ENCODE data around the gene SLC10A7. TPM values are rescaled to one million over a fixed set of nuclear protein-coding genes. Genes with fewer than 3 reads are reported as not detected.
A peak's percentile ranks its signal among the peaks of the same experiment; 100 is the strongest.

The SLC10A7 gene
- total RNA-seq, 1 donor, result 20.3 TPM

GRCh38 chr4:146382194-146382593, 139.5 kb downstream of the SLC10A7 start:
- H3K4me3 ChIP-seq (ENCODE audit: low read depth, low read length), result no peak overlapping the region
- TF ChIP-seq, protein P1, sequence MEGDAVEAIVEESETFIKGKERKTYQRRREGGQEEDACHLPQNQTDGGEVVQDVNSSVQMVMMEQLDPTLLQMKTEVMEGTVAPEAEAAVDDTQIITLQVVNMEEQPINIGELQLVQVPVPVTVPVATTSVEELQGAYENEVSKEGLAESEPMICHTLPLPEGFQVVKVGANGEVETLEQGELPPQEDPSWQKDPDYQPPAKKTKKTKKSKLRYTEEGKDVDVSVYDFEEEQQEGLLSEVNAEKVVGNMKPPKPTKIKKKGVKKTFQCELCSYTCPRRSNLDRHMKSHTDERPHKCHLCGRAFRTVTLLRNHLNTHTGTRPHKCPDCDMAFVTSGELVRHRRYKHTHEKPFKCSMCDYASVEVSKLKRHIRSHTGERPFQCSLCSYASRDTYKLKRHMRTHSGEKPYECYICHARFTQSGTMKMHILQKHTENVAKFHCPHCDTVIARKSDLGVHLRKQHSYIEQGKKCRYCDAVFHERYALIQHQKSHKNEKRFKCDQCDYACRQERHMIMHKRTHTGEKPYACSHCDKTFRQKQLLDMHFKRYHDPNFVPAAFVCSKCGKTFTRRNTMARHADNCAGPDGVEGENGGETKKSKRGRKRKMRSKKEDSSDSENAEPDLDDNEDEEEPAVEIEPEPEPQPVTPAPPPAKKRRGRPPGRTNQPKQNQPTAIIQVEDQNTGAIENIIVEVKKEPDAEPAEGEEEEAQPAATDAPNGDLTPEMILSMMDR (IDR thresholded peaks at IDR 0.05; ENCODE audit: insufficient read depth, low read depth, low read length), result no peak
- DNase-seq (ENCODE audit: low read depth), result no peak

DNA sequence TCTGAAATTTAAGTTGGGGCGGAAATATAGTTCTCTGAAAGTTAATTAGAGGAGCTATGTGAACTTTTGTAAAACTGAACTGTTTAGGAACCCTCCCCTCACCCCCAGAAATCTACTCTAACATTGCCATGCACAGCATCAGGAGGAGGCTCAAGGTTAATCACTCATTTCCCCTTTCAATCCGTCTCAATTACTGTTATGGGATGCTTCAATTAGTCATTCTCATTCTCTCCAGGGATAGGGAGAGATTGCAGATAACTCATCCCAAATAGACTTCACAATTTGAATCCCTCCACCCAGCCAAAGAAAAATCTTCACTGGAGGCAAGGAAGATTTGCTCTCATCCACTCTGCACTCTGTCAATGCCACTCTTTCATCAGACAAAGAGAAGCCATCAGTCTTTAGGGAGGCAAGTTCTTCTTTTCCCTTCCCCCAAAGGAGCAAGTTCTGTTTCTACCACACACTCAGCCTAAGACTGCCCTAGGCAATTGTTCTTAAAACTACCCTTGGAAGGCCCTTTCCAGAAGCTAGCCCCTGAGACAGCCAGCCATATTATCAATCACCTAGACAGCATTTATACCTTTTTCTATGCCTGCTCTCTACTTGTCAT, 140.4 kb downstream of the SLC10A7 start:
- no peak overlapping the region for H3K4me3 ChIP-seq (ENCODE audit: low read depth, low read length)
- TF ChIP-seq, protein P1 (IDR thresholded peaks at IDR 0.05; ENCODE audit: insufficient read depth, low read depth, low read length), result no peak
- DNase-seq (ENCODE audit: low read depth), result no peak

DNA sequence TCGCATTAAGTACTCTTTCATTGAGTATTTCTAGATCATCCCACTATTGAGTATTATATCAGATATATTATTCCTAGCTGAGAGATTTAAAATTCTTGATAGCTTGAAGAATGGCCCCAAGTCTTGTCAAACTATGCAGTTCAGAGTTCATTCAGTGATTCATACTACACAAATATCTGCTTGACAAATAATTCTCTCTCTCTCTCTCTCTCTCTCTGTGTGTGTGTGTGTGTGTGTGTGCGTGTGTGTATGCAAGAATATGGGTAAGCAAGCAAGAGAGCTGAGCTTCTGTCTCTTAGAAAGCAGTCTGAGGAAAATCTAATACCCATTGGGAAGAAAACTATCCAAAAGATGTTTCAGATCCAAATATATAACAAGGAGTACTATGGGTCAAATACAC, 142.0 kb downstream of the SLC10A7 start:
- TF ChIP-seq, protein P1 (IDR thresholded peaks at IDR 0.05; ENCODE audit: insufficient read depth, low read depth, low read length), result no peak
- DNase-seq (ENCODE audit: low read depth), result no peak
- no peak overlapping the region for H3K4me3 ChIP-seq (ENCODE audit: low read depth, low read length)

DNA sequence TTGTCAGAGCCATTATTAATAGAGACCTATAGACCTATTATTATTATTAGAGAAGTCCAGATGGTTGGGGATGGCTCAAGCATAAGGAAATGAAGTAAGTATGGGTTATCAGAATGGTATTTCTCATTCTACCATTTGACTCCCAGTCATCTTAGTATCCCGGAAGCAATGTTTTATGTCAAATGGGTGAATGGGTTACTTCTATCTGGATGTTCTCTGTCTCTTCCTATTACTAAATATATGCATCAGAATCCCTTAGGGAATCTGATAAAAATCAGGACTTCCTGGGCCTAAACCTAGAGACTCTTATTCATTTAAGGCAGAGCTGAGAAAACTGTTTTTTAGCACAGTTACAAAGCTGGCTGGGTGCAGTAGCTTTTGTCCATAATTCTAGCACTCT, 149.9 kb downstream of the SLC10A7 start:
- no peak overlapping the region for H3K4me3 ChIP-seq (ENCODE audit: low read depth, low read length)
- TF ChIP-seq, protein P1 (IDR thresholded peaks at IDR 0.05; ENCODE audit: insufficient read depth, low read depth, low read length), result no peak
- peak; percentile 27 for DNase-seq (ENCODE audit: low read depth)

GRCh38 chr4:146370841-146371240, 150.9 kb downstream of the SLC10A7 start:
- peak; percentile 63 for DNase-seq (ENCODE audit: low read depth)
- TF ChIP-seq, protein P1 (IDR thresholded peaks at IDR 0.05; ENCODE audit: insufficient read depth, low read depth, low read length), result no peak
- H3K4me3 ChIP-seq (ENCODE audit: low read depth, low read length), result no peak overlapping the region

DNA sequence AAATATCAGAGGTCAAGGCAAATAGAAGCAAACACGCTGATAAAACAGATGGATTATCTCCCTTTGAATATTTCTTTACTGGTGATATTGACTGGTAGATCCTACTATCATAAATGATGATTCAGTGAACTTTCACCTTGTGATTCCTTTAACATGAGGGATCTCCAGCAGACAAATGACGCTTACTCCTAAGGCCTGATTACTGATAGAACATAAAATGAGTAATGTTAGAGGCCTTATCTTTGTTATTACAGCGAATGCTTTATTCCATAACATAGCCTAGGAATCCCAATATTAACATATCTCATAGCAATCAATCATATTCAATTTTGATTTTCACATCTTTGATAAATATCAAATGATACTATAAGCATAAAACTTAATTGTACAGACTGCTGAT, 152.3 kb downstream of the SLC10A7 start:
- TF ChIP-seq, protein P1 (IDR thresholded peaks at IDR 0.05; ENCODE audit: insufficient read depth, low read depth, low read length), result no peak
- no peak overlapping the region for H3K4me3 ChIP-seq (ENCODE audit: low read depth, low read length)
- peak; percentile 19 for DNase-seq (ENCODE audit: low read depth)

DNA sequence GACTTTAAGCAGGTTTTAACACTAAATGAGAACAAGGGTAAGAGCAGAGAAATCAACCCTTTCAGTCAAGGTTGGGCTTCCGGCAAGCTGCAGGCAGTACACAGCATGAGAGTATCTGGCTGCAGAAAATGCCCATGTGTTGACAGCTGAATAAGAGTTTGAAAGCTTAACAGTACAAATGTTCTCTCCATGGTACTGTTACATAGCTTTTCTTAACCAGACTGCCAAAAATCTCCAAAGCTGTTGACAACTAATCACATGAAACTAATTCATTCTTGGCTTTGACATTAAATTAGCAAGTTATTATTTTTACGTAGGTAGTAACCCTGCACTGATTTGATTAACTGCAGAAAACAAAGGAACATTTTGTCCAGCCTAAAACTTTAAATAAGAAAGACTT, 153.5 kb downstream of the SLC10A7 start:
- DNase-seq (ENCODE audit: low read depth), result peak; percentile 25
- H3K4me3 ChIP-seq (ENCODE audit: low read depth, low read length), result no peak overlapping the region
- TF ChIP-seq, protein P1 (IDR thresholded peaks at IDR 0.05; ENCODE audit: insufficient read depth, low read depth, low read length), result no peak
